ENCODE results near the gene PDP2.

DNA sequence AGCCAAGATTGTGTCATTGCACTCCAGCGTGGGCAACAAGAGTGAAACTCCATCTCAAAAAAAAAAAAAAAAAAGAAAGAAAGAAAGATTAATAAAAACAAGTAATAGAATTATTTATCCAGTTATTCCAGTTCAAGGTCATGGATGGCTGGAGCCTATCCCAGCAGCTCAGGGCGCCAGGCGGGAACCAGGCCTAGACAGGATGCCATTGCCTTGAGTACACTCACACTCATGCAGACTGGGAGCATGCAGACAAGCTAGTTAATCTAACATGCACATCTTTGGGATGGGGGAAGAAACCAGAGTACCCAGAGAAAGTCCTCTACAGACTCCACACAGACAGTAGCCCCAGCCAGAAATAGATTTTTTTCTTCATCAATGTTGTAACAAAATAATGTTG is 17.9 kb downstream of the PDP2 start:
- TF ChIP-seq POLR2A (IDR thresholded peaks at IDR 0.05) = no peak
- TF ChIP-seq, protein P1, sequence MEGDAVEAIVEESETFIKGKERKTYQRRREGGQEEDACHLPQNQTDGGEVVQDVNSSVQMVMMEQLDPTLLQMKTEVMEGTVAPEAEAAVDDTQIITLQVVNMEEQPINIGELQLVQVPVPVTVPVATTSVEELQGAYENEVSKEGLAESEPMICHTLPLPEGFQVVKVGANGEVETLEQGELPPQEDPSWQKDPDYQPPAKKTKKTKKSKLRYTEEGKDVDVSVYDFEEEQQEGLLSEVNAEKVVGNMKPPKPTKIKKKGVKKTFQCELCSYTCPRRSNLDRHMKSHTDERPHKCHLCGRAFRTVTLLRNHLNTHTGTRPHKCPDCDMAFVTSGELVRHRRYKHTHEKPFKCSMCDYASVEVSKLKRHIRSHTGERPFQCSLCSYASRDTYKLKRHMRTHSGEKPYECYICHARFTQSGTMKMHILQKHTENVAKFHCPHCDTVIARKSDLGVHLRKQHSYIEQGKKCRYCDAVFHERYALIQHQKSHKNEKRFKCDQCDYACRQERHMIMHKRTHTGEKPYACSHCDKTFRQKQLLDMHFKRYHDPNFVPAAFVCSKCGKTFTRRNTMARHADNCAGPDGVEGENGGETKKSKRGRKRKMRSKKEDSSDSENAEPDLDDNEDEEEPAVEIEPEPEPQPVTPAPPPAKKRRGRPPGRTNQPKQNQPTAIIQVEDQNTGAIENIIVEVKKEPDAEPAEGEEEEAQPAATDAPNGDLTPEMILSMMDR (IDR thresholded peaks at IDR 0.05) = no peak
- TF ChIP-seq POLR2AphosphoS5 (IDR thresholded peaks at IDR 0.05) = no peak
